GM23338 (cell line): ENCODE data around the gene COL8A2. TPM values are rescaled to one million over a fixed set of nuclear protein-coding genes. Genes with fewer than 3 reads are reported as not detected.

Experiments
- CREB1 ChIP-seq: fragments of 250-450 bp; sonication (Bioruptor Pico); IDR thresholded peaks from 2 replicates; pipeline ENCODE4 v1.5.0; 2020; ENCODE audit warnings: low read depth, mild to moderate bottlenecking, moderate library complexity
- NANOG ChIP-seq: IDR thresholded peaks from 2 replicates; pipeline ENCODE4 v1.6.1; 2016; ENCODE audit warnings: antibody characterized with exemption, borderline replicate concordance
- STAT1 ChIP-seq: IDR thresholded peaks from one replicate; pipeline ENCODE4 v1.6.1; 2016; ENCODE audit warnings: antibody characterized with exemption; ENCODE audit not compliant: unreplicated experiment
- polyA plus RNA-seq: library from polyadenylated mRNA; unstranded; fragments of >200 nt; fragmentation: Nextera tagmentation; extraction: Ambion mirVana; gene quantifications from 2 replicates; pipeline ENCODE4 v1.2.1, GENCODE V29; 2016
- total RNA-seq: library from RNA; depleted of rRNA; stranded (reverse); fragments of >200 nt; shearing (Covaris generic); gene quantifications from 2 replicates; pipeline ENCODE4 v1.2.3, GENCODE V29; 2014
- TF ChIP-seq, protein P1 (sequence below): fragments of 250-450 bp; sonication (Bioruptor Pico); IDR thresholded peaks from 2 replicates; pipeline ENCODE4 v1.5.0; 2020; ENCODE audit warnings: mild to moderate bottlenecking, moderate library complexity
- TF ChIP-seq, protein P2 (sequence below): IDR thresholded peaks from one replicate; pipeline ENCODE4 v1.6.1; 2018; ENCODE audit warnings: antibody characterized with exemption; ENCODE audit not compliant: unreplicated experiment

The COL8A2 gene
- total and polyA plus RNA-seq, 2 experiments from 2014 or later: 0.95 to 4.9 TPM

- TF ChIP-seq, protein P1, sequence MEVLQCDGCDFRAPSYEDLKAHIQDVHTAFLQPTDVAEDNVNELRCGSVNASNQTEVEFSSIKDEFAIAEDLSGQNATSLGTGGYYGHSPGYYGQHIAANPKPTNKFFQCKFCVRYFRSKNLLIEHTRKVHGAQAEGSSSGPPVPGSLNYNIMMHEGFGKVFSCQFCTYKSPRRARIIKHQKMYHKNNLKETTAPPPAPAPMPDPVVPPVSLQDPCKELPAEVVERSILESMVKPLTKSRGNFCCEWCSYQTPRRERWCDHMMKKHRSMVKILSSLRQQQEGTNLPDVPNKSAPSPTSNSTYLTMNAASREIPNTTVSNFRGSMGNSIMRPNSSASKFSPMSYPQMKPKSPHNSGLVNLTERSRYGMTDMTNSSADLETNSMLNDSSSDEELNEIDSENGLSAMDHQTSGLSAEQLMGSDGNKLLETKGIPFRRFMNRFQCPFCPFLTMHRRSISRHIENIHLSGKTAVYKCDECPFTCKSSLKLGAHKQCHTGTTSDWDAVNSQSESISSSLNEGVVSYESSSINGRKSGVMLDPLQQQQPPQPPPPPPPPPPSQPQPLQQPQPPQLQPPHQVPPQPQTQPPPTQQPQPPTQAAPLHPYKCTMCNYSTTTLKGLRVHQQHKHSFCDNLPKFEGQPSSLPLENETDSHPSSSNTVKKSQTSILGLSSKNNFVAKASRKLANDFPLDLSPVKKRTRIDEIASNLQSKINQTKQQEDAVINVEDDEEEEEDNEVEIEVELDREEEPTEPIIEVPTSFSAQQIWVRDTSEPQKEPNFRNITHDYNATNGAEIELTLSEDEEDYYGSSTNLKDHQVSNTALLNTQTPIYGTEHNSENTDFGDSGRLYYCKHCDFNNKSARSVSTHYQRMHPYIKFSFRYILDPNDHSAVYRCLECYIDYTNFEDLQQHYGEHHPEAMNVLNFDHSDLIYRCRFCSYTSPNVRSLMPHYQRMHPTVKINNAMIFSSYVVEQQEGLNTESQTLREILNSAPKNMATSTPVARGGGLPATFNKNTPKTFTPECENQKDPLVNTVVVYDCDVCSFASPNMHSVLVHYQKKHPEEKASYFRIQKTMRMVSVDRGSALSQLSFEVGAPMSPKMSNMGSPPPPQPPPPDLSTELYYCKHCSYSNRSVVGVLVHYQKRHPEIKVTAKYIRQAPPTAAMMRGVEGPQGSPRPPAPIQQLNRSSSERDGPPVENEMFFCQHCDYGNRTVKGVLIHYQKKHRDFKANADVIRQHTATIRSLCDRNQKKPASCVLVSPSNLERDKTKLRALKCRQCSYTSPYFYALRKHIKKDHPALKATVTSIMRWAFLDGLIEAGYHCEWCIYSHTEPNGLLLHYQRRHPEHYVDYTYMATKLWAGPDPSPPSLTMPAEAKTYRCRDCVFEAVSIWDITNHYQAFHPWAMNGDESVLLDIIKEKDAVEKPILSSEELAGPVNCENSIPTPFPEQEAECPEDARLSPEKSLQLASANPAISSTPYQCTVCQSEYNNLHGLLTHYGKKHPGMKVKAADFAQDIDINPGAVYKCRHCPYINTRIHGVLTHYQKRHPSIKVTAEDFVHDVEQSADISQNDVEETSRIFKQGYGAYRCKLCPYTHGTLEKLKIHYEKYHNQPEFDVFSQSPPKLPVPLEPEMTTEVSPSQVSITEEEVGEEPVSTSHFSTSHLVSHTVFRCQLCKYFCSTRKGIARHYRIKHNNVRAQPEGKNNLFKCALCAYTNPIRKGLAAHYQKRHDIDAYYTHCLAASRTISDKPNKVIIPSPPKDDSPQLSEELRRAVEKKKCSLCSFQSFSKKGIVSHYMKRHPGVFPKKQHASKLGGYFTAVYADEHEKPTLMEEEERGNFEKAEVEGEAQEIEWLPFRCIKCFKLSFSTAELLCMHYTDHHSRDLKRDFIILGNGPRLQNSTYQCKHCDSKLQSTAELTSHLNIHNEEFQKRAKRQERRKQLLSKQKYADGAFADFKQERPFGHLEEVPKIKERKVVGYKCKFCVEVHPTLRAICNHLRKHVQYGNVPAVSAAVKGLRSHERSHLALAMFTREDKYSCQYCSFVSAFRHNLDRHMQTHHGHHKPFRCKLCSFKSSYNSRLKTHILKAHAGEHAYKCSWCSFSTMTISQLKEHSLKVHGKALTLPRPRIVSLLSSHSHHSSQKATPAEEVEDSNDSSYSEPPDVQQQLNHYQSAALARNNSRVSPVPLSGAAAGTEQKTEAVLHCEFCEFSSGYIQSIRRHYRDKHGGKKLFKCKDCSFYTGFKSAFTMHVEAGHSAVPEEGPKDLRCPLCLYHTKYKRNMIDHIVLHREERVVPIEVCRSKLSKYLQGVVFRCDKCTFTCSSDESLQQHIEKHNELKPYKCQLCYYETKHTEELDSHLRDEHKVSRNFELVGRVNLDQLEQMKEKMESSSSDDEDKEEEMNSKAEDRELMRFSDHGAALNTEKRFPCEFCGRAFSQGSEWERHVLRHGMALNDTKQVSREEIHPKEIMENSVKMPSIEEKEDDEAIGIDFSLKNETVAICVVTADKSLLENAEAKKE (CRISPR knock-in tag): no peak
- no peak for TF ChIP-seq STAT1
- TF ChIP-seq CREB1 (CRISPR knock-in tag): no peak
- TF ChIP-seq, protein P2, sequence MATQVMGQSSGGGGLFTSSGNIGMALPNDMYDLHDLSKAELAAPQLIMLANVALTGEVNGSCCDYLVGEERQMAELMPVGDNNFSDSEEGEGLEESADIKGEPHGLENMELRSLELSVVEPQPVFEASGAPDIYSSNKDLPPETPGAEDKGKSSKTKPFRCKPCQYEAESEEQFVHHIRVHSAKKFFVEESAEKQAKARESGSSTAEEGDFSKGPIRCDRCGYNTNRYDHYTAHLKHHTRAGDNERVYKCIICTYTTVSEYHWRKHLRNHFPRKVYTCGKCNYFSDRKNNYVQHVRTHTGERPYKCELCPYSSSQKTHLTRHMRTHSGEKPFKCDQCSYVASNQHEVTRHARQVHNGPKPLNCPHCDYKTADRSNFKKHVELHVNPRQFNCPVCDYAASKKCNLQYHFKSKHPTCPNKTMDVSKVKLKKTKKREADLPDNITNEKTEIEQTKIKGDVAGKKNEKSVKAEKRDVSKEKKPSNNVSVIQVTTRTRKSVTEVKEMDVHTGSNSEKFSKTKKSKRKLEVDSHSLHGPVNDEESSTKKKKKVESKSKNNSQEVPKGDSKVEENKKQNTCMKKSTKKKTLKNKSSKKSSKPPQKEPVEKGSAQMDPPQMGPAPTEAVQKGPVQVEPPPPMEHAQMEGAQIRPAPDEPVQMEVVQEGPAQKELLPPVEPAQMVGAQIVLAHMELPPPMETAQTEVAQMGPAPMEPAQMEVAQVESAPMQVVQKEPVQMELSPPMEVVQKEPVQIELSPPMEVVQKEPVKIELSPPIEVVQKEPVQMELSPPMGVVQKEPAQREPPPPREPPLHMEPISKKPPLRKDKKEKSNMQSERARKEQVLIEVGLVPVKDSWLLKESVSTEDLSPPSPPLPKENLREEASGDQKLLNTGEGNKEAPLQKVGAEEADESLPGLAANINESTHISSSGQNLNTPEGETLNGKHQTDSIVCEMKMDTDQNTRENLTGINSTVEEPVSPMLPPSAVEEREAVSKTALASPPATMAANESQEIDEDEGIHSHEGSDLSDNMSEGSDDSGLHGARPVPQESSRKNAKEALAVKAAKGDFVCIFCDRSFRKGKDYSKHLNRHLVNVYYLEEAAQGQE: no peak
- no peak for TF ChIP-seq NANOG
Measured at GRCh38 chr1:36119456-36119855, 5.6 kb downstream of the COL8A2 start (continued).
